HFFc6 (cell line): ENCODE results near the gene DNAJC1. TPM values are rescaled to one million over a fixed set of nuclear protein-coding genes. Genes with fewer than 3 reads are reported as not detected.

ENCODE experiments used
- total RNA-seq, 6 experiments: library from RNA; stranded (reverse); fragmentation: NEBNext Ultra II Directional; extraction: Animal tissue kit (Norgen Biotek cat#: 25700); gene quantifications; 2 replicates in 1 of 6; 3 replicates in 5 of 6; pipeline ENCODE4 v1.2.3, GENCODE V29; 2021

The DNAJC1 gene
- total RNA-seq, 6 experiments from 2014 or later = 17.3 to 25.5 (median 17.9) TPM

Other genes starting within 250 kb of the DNAJC1 start
- gene EBLN1, start 214.3 kb upstream of the DNAJC1 start, total RNA-seq = not detected